Loucy (cell line): ENCODE data around the gene NCOA6.

ENCODE experiments used
- H2AFZ ChIP-seq: fragments of 200-600 bp; sonication (generic); 2 replicates; pipeline ENCODE4 v1.6.0; 2016; ENCODE audit warnings: antibody characterized with exemption, mild to moderate bottlenecking, low read length, moderate library complexity
- H3F3A ChIP-seq: fragments of 200-600 bp; 2 replicates; pipeline ENCODE4 v1.6.0; 2016; ENCODE audit warnings: antibody characterized with exemption, low read depth, mild to moderate bottlenecking
- H3K27me3 ChIP-seq: fragments of 200-600 bp; sonication (generic); 2 replicates; pipeline ENCODE4 v1.6.1; 2014; ENCODE audit warnings: low read length, mild to moderate bottlenecking; ENCODE audit not compliant: insufficient read depth, poor library complexity, severe bottlenecking
- H3K36me3 ChIP-seq: fragments of 200-600 bp; sonication (generic); 2 replicates; pipeline ENCODE4 v1.6.1; 2016; ENCODE audit warnings: low read length; ENCODE audit not compliant: insufficient read depth
- H3K4me1 ChIP-seq: fragments of 200-600 bp; sonication (generic); 2 replicates; pipeline ENCODE4 v1.5.1; 2014; ENCODE audit warnings: low read length, mild to moderate bottlenecking; ENCODE audit not compliant: insufficient read depth, poor library complexity, severe bottlenecking
- H3K4me2 ChIP-seq: fragments of 200-600 bp; sonication (generic); 2 replicates; pipeline ENCODE4 v1.6.0; 2014; ENCODE audit warnings: antibody characterized with exemption, low read length, low read depth, mild to moderate bottlenecking; ENCODE audit not compliant: poor library complexity, severe bottlenecking
- H3K4me3 ChIP-seq: fragments of 200-600 bp; sonication (generic); 2 replicates; pipeline ENCODE4 v1.5.1; 2014; ENCODE audit warnings: low read length, mild to moderate bottlenecking, mixed read lengths; ENCODE audit not compliant: poor library complexity, severe bottlenecking
- H3K79me2 ChIP-seq: fragments of 200-600 bp; sonication (generic); 2 replicates; pipeline ENCODE4 v1.6.1; 2014; ENCODE audit warnings: low read length; ENCODE audit not compliant: insufficient read depth
- H3K9ac ChIP-seq: fragments of 200-600 bp; sonication (generic); 2 replicates; pipeline ENCODE4 v1.6.0; 2014; ENCODE audit warnings: mild to moderate bottlenecking, low read depth, low read length, moderate library complexity; ENCODE audit not compliant: poor library complexity, severe bottlenecking
- H3K9me2 ChIP-seq: fragments of 200-600 bp; sonication (generic); replicated peaks from 2 replicates; pipeline ENCODE4 v1.6.1; 2016; ENCODE audit warnings: low read depth, low read length, mixed read lengths
- H3K9me3 ChIP-seq: fragments of 200-600 bp; sonication (generic); 2 replicates; pipeline ENCODE4 v1.6.1; 2014; ENCODE audit warnings: mild to moderate bottlenecking, antibody characterized with exemption, low read length, low read depth; ENCODE audit not compliant: insufficient read depth
- H4K20me1 ChIP-seq: fragments of 200-600 bp; sonication (generic); 2 replicates; pipeline ENCODE4 v1.6.0; 2014; ENCODE audit warnings: antibody characterized with exemption, low read length, mild to moderate bottlenecking; ENCODE audit not compliant: insufficient read depth, poor library complexity, severe bottlenecking
- CTCF ChIP-seq: fragments of 200-600 bp; sonication (generic); conservative IDR thresholded peaks from 2 replicates; pipeline ENCODE4 v1.5.1; 2014; ENCODE audit warnings: mild to moderate bottlenecking, antibody characterized with exemption, low read length
- EZH2phosphoT487 ChIP-seq: fragments of 200-600 bp; IDR thresholded peaks from 2 replicates; pipeline ENCODE4 v1.6.1; 2018; ENCODE audit warnings: antibody characterized with exemption, mild to moderate bottlenecking, moderate library complexity, borderline replicate concordance

NCOA6 gene

DNA sequence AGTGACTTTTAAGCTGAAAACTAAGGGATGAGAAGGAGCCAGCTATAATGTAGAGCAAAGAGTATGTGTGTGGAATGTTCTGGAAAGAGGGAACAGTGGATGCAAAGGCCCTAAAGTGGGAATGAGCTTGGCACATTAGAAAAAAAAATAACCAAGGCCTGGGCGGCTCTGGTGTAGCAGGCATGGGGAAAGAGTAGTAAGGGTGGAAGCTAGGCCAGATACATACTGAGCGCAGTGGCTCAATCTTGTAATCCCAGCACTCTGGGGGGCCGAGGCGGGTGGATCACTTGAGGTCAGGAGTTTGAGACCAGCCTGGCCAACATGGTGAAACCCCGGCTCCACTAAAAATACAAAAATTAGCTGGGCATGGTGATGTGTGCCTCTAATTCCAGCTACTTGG, 38.8 kb upstream of the NCOA6 start:
- Histone ChIP-seq H3K36me3 (no peaks in the 10 kb centered on the region), H3K27me3 (no peaks in the 10 kb centered on the region), H3K9me3 (no peaks in the 10 kb centered on the region), H3K9me2 (no peaks in the 10 kb centered on the region), H2AFZ (no peak overlapping the region), H3K9ac (no peak overlapping the region), H3K4me2 (no peak overlapping the region), H3K4me1 (no peaks in the 10 kb centered on the region), H3F3A (no peaks in the 10 kb centered on the region), H3K79me2 (no peaks in the 10 kb centered on the region), H3K4me3 (no peak overlapping the region), H4K20me1 (no peaks in the 10 kb centered on the region)
- no peak for TF ChIP-seq CTCF
- TF ChIP-seq EZH2phosphoT487: no peak

DNA sequence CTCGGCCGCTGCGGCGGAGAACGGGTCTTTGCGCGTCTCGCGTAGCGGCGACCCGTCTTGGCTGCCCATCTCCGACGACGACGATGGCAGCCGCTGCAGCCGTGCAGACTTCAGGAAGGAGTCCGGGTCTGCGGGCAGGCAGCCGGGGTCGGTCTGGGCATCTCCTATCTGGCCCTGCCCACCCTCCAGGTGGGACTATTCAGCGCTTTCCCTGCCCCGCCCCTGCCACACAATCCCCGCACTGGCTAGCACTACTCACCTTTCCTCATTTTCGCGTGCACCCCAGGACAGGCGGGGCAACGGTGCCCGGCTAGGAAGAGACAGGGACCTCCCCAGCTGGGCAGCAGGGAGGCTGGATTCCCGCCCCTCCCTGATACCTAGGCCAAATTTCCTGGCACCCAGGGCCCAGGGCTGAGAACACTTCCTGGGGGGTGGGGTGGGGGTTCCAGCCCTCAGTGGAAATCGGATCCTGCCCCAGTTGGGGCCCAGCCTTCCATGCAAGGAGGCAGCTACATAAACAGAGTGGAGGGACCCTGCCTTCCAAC, 38.0 kb upstream of the NCOA6 start:
- Histone ChIP-seq H3K4me1 (no peaks in the 10 kb centered on the region), H3K36me3 (no peaks in the 10 kb centered on the region), H3K9me2 (no peaks in the 10 kb centered on the region), H2AFZ (no peak overlapping the region), H3K9me3 (no peaks in the 10 kb centered on the region), H3K4me2 (no peak overlapping the region), H3K27me3 (no peaks in the 10 kb centered on the region), H3K4me3 (no peak overlapping the region), H3K79me2 (no peaks in the 10 kb centered on the region), H3F3A (no peaks in the 10 kb centered on the region), H4K20me1 (no peaks in the 10 kb centered on the region), H3K9ac (no peak overlapping the region)
- no peak for TF ChIP-seq EZH2phosphoT487
- TF ChIP-seq CTCF: no peak

DNA sequence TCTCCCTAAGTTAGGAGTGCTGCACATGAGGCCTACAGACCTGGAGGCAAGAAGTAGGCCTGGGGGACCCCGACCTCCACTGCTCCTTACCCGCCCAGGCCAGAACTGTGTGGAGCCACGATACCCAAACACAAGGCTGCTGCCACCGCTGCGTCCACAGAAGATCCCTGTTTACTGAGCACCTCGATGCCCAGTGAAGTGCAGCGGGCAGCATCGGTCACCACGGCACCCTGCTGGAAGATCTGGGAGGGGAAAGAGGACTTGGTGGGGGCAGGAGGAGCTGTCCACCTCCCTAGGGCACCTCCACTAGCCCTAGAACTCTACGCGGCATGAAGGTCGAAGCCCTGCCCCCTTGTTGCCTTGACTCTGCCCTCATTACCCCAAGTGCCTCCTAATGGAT, 37.3 kb upstream of the NCOA6 start:
- no peaks in the 10 kb centered on the region for H3K36me3 ChIP-seq
- H3K9ac ChIP-seq: no peak overlapping the region
- H3F3A ChIP-seq: no peaks in the 10 kb centered on the region
- no peaks in the 10 kb centered on the region for H3K9me3 ChIP-seq
- H3K4me1 ChIP-seq: no peaks in the 10 kb centered on the region
- no peak overlapping the region for H2AFZ ChIP-seq
- no peaks in the 10 kb centered on the region for H4K20me1 ChIP-seq
- H3K9me2 ChIP-seq: no peaks in the 10 kb centered on the region
- H3K79me2 ChIP-seq: no peaks in the 10 kb centered on the region
- H3K4me2 ChIP-seq: no peak overlapping the region
- no peaks in the 10 kb centered on the region for H3K27me3 ChIP-seq
- TF ChIP-seq EZH2phosphoT487 (no peak), CTCF (no peak)
- no peak overlapping the region for H3K4me3 ChIP-seq
